WERI-Rb-1 (cell line): ENCODE results near the gene SERPINH1.

Source experiments
- DNase-seq: peaks from one replicate; pipeline ENCODE4 v3.0.0-alpha.2; 2020
- H3K27ac ChIP-seq: fragments of 250-450 bp; sonication (Bioruptor Pico); 2 replicates; pipeline ENCODE4 v1.5.1; 2020; ENCODE audit warnings: mild to moderate bottlenecking, moderate library complexity
- H3K27me3 ChIP-seq: fragments of 250-450 bp; sonication (Bioruptor Pico); 2 replicates; pipeline ENCODE4 v1.5.1; 2021; ENCODE audit warnings: mild to moderate bottlenecking, low read depth, moderate library complexity; ENCODE audit not compliant: insufficient read depth, severe bottlenecking
- H3K36me3 ChIP-seq: fragments of 250-450 bp; sonication (Bioruptor Pico); 2 replicates; pipeline ENCODE4 v1.5.1; 2020; ENCODE audit warnings: mild to moderate bottlenecking, moderate library complexity
- H3K4me3 ChIP-seq: 2 replicates; pipeline ENCODE4 v1.5.1; 2011; ENCODE audit warnings: low read depth, mild to moderate bottlenecking, control low read depth, low read length
- H3K9me3 ChIP-seq: fragments of 250-450 bp; sonication (Bioruptor Pico); 2 replicates; pipeline ENCODE4 v1.5.1; 2021; ENCODE audit warnings: mild to moderate bottlenecking, moderate library complexity; ENCODE audit not compliant: severe bottlenecking
- CTCF ChIP-seq: IDR thresholded peaks from 2 replicates; pipeline ENCODE4 v1.5.1; 2011; ENCODE audit warnings: low read depth, mild to moderate bottlenecking, control low read depth, inconsistent platforms, low read length

The SERPINH1 gene

GRCh38 chr11:75561426-75562047 lies 516 bp upstream of the SERPINH1 start:
- no peak for TF ChIP-seq CTCF
- no peaks in the 10 kb centered on the region for H3K9me3 ChIP-seq
- H3K27ac ChIP-seq: peak overlapping the region; percentile 67; the same call in 1 of the 2 replicates
- DNase-seq: no peak
- no peaks in the 10 kb centered on the region for H3K36me3 ChIP-seq
- peak overlapping the region; percentile 50 for H3K4me3 ChIP-seq
- H3K27me3 ChIP-seq: no peaks in the 10 kb centered on the region

- TF ChIP-seq CTCF: no peak
- no peaks in the 10 kb centered on the region for H3K36me3 ChIP-seq
- H3K4me3 ChIP-seq: peak overlapping the region; percentile 50
- H3K9me3 ChIP-seq: no peaks in the 10 kb centered on the region
- peak; percentile 48 for DNase-seq
- H3K27me3 ChIP-seq: no peaks in the 10 kb centered on the region
- peak overlapping the region; percentile 67 for H3K27ac ChIP-seq
These were observed 907 bp downstream of the SERPINH1 start for GRCh38 chr11:75562836-75563484.

GRCh38 chr11:75563501-75563977 lies 1.5 kb downstream of the SERPINH1 start:
- DNase-seq: no peak
- peak overlapping the region; percentile 67 for H3K27ac ChIP-seq
- peak overlapping the region; percentile 50 for H3K4me3 ChIP-seq
- no peaks in the 10 kb centered on the region for H3K27me3 ChIP-seq
- H3K36me3 ChIP-seq: no peaks in the 10 kb centered on the region
- H3K9me3 ChIP-seq: no peaks in the 10 kb centered on the region
- no peak for TF ChIP-seq CTCF

- no peak overlapping the region for H3K4me3 ChIP-seq
- H3K9me3 ChIP-seq: no peaks in the 10 kb centered on the region
- peak overlapping the region; percentile 67 for H3K27ac ChIP-seq
- peak; percentile 23; the same call in 1 of the 2 replicates for TF ChIP-seq CTCF
- DNase-seq: peak; percentile 33
- no peaks in the 10 kb centered on the region for H3K36me3 ChIP-seq
- no peaks in the 10 kb centered on the region for H3K27me3 ChIP-seq
These were observed 2.0 kb downstream of the SERPINH1 start for GRCh38 chr11:75563978-75564552.

GRCh38 chr11:75565221-75565814 lies 3.3 kb downstream of the SERPINH1 start:
- H3K4me3 ChIP-seq: no peak overlapping the region
- no peaks in the 10 kb centered on the region for H3K9me3 ChIP-seq
- no peak overlapping the region for H3K27ac ChIP-seq
- H3K36me3 ChIP-seq: no peaks in the 10 kb centered on the region
- no peak for DNase-seq
- no peak for TF ChIP-seq CTCF
- H3K27me3 ChIP-seq: no peaks in the 10 kb centered on the region
